B cell (primary cell): ENCODE measurements around the gene BUD31. TPM values are rescaled to one million over a fixed set of nuclear protein-coding genes. Genes with fewer than 3 reads are reported as not detected.

Experiments
- ATAC-seq: fragments of 200-7000 bp; cut with Tn5 transposase; one replicate; pipeline ENCODE4 v1.10.0; 2021; ENCODE audit warnings: low read depth, mild to moderate bottlenecking, moderate number of reproducible peaks, moderate library complexity
- CTCF ChIA-PET: fragments of 350-600 bp; sonication (Branson Sonifier 250); formaldehyde crosslinking; loops from one replicate; lab custom pipeline; 2021; ENCODE audit warnings: antibody characterized with exemption, inconsistent platforms; lab: Charles Lee
- POLR2A ChIA-PET: fragments of 350-600 bp; sonication (Branson Sonifier 250); formaldehyde crosslinking; loops from one replicate; lab custom pipeline; 2021; ENCODE audit warnings: antibody characterized with exemption; lab: Charles Lee
- DNase-seq: peaks from one replicate; pipeline ENCODE4 v3.0.0; 2013
- H2AFZ ChIP-seq: 2 replicates; pipeline ENCODE4 v1.6.1; 2012; ENCODE audit warnings: mild to moderate bottlenecking, low read depth, low read length; ENCODE audit not compliant: insufficient read depth, poor library complexity, severe bottlenecking
- H3K27ac ChIP-seq, 2 donors: 1 replicate in 1 of 2; 2 replicates in 1 of 2; pipeline ENCODE4 v1.5.1; 2012 to 2013; ENCODE audit warnings: low read length in 2 of 2, mild to moderate bottlenecking in 2 of 2, moderate library complexity in 1 of 2
- H3K27me3 ChIP-seq, 4 experiments: fragments of 200-600 bp in 1 of 4; sonication (generic) in 1 of 4; replicated peaks in 1 of 4; 1 replicate in 2 of 4; 2 replicates in 2 of 4; pipeline versions ENCODE4 v1.6.1 to v1.7.0; 2013 to 2016; ENCODE audit warnings: low read length in 3 of 4, mild to moderate bottlenecking in 2 of 4, mixed read lengths in 1 of 4, moderate library complexity in 1 of 4; ENCODE audit not compliant: insufficient read depth in 4 of 4, control insufficient read depth in 3 of 4; ENCODE audit errors: control extremely low read depth in 1 of 4
- H3K36me3 ChIP-seq, 2 experiments: replicated peaks in 1 of 2; 1 replicate in 1 of 2; 2 replicates in 1 of 2; pipeline versions ENCODE4 v1.6.1 to v1.7.1; 2013; ENCODE audit warnings: low read length in 1 of 2; ENCODE audit not compliant: insufficient read depth in 2 of 2, control insufficient read depth in 1 of 2; ENCODE audit errors: control extremely low read depth in 1 of 2, extremely low read depth in 1 of 2
- H3K4me1 ChIP-seq, 2 donors: fragments of 200-600 bp in 1 of 2; sonication (generic) in 1 of 2; 1 replicate in 1 of 2; 2 replicates in 1 of 2; pipeline versions ENCODE4 v1.5.1 to v1.6.1; 2013 to 2017; ENCODE audit warnings: low read length in 2 of 2; ENCODE audit not compliant: control insufficient read depth in 2 of 2, insufficient read depth in 2 of 2
- H3K4me2 ChIP-seq: replicated peaks from 2 replicates; pipeline ENCODE3; 2012; ENCODE audit warnings: mild to moderate bottlenecking, low read depth, low read length; ENCODE audit not compliant: poor library complexity, severe bottlenecking
- H3K4me3 ChIP-seq, 5 experiments: fragments of 200-600 bp in 1 of 5; sonication (generic) in 1 of 5; 1 replicate in 3 of 5; 2 replicates in 2 of 5; pipeline versions ENCODE4 v1.5.1 to v1.7.0; 2011 to 2016; ENCODE audit warnings: low read length in 4 of 5, mild to moderate bottlenecking in 4 of 5, low read depth in 2 of 5, control low read depth in 1 of 5, moderate library complexity in 1 of 5; ENCODE audit not compliant: insufficient read depth in 1 of 5; ENCODE audit errors: control extremely low read depth in 1 of 5, extremely low read depth in 1 of 5
- H3K79me2 ChIP-seq: fragments of 200-600 bp; sonication (generic); one replicate; pipeline ENCODE4 v1.6.0; 2016; ENCODE audit warnings: low read length; ENCODE audit not compliant: control insufficient read depth, insufficient read depth
- H3K9ac ChIP-seq: fragments of 200-600 bp; sonication (generic); 2 replicates; pipeline ENCODE4 v1.6.1; 2017; ENCODE audit warnings: mild to moderate bottlenecking, low read length, moderate library complexity
- H3K9me3 ChIP-seq, 3 donors: one replicate each; pipeline versions ENCODE4 v1.6.1 to v1.7.1; 2013; ENCODE audit warnings: low read length in 2 of 3; ENCODE audit not compliant: control insufficient read depth in 2 of 3, insufficient read depth in 1 of 3; ENCODE audit errors: control extremely low read depth in 1 of 3
- H4K20me1 ChIP-seq: 2 replicates; pipeline ENCODE4 v1.6.0; 2012; ENCODE audit warnings: mild to moderate bottlenecking, low read length; ENCODE audit not compliant: insufficient read depth, control insufficient read depth, poor library complexity, severe bottlenecking
- H3K27ac Mint-ChIP-seq: one replicate; pipeline ENCODE4 v1.8.0; 2021; ENCODE audit warnings: mixed read lengths
- H3K27me3 Mint-ChIP-seq: one replicate; pipeline ENCODE4 v1.8.0; 2021; ENCODE audit warnings: mixed read lengths
- H3K4me1 Mint-ChIP-seq: one replicate; pipeline ENCODE4 v1.8.0; 2021; ENCODE audit warnings: mixed read lengths
- H3K4me3 Mint-ChIP-seq: one replicate; pipeline ENCODE4 v1.8.0; 2021; ENCODE audit warnings: mixed read lengths
- H3K9me3 Mint-ChIP-seq: one replicate; pipeline ENCODE4 v1.8.0; 2022; ENCODE audit warnings: mixed read lengths; ENCODE audit not compliant: insufficient read depth
- CTCF ChIP-seq: fragments of 200-600 bp; IDR thresholded peaks from one replicate; pipeline ENCODE4 v1.8.0; 2022; ENCODE audit warnings: antibody characterized with exemption, mild to moderate bottlenecking
- EZH2 ChIP-seq: IDR thresholded peaks from 2 replicates; pipeline ENCODE4 v1.6.1; 2012; ENCODE audit warnings: borderline replicate concordance, low read depth, mild to moderate bottlenecking, moderate library complexity, low read length; ENCODE audit not compliant: insufficient read depth, poor library complexity, severe bottlenecking
- WGBS: methylation state at CpG from one replicate; pipeline ENCODE4 v1.1.5; 2013; ENCODE audit warnings: missing lambda C conversion rate; ENCODE audit not compliant: insufficient coverage; 5-methylcytosine and 5-hydroxymethylcytosine counted together
- intact Hi-C: fragments of 100-400 bp; cut with micrococcal nuclease; formaldehyde crosslinking; loops from one replicate; pipeline ENCODE4 v1.10.0; 2022
- polyA plus RNA-seq: library from polyadenylated mRNA; depleted of rRNA; stranded (reverse); fragments of >200 nt; gene quantifications from 2 replicates; pipeline ENCODE4 v1.2.3, GENCODE V29; 2012
- total RNA-seq, 2 donors: library from RNA; stranded (reverse); fragments of 120-200 nt in 1 of 2; gene quantifications; 1 replicate in 1 of 2; 2 replicates in 1 of 2; pipeline versions ENCODE4 v1.2.3 to v1.2.4, GENCODE V29; 2013 to 2022

The BUD31 gene
- total and polyA plus RNA-seq, 2 donors (not counting 1 experiment from before 2014, with no cell fraction given): 57.8 to 69.4 TPM

- Histone ChIP-seq H3K79me2 (peaks cover 58% of the 10 kb centered on the region), H3K9me3 (no peaks in the 10 kb centered on the region), H2AFZ (no peak overlapping the region), H3K4me2 (no peak overlapping the region), H3K27ac (peak overlapping the region in 1 of 2 donors; percentile 30), H3K4me1 (peaks cover 12 to 20% of the 10 kb centered on the region in 2 donors), H3K4me3 (no peak overlapping the region), H3K9ac (no peak overlapping the region), H3K36me3 (peaks cover 0 to 78% of the 10 kb centered on the region in 2 experiments), H3K27me3 (no peaks in the 10 kb centered on the region), H4K20me1 (peaks cover 85% of the 10 kb centered on the region)
- H3K4me3 Mint-ChIP-seq: peak overlapping the region; percentile 19
- peaks cover 22% of the 10 kb centered on the region for H3K4me1 Mint-ChIP-seq
- no peaks in the 10 kb centered on the region for H3K27me3 Mint-ChIP-seq
- TF ChIP-seq CTCF: no peak
- no peak for TF ChIP-seq EZH2
- WGBS: 95% methylated on average over 14 of the region's 23 CpGs
- no peak for DNase-seq
- POLR2A ChIA-PET: no interaction called here
- ATAC-seq: no peak
- CTCF ChIA-PET: interaction anchor here (2.2 to 3.8 kb wide), 2 partner anchors 17 to 26 kb away, joined by 8 to 20 read pairs; partner anchors contain the start of genes BUD31 and PDAP1
- intact Hi-C loops: no loop called here
- no peaks in the 10 kb centered on the region for H3K9me3 Mint-ChIP-seq
- H3K27ac Mint-ChIP-seq: peak overlapping the region; percentile 15
These were observed 17.7 kb upstream of the BUD31 start for GRCh38 chr7:99390941-99391602.

- no peak overlapping the region for H2AFZ ChIP-seq
- no peaks in the 10 kb centered on the region for H3K27me3 Mint-ChIP-seq
- intact Hi-C loops: no loop called here
- H3K4me3 ChIP-seq: peak overlapping the region in 1 of 5 experiments; percentile 50
- H3K36me3 ChIP-seq: peaks cover 0 to 75% of the 10 kb centered on the region in 2 experiments
- peaks cover 49% of the 10 kb centered on the region for H3K79me2 ChIP-seq
- CTCF ChIA-PET: interaction anchor here (1.0 to 3.8 kb wide), 4 partner anchors 15 to 27 kb away, joined by 3 to 20 read pairs (median 8); partner anchors contain the start of genes ARPC1B, BUD31 and PDAP1
- ATAC-seq (no peak), DNase-seq (no peak)
- peaks cover 22% of the 10 kb centered on the region for H3K4me1 Mint-ChIP-seq
- POLR2A ChIA-PET: interaction anchor here (1.5 to 2.1 kb wide), 4 partner anchors 11 to 112 kb away, joined by 4 to 12 read pairs (median 6); partner anchors contain the start of genes BUD31, PDAP1 and ZKSCAN5
- TF ChIP-seq EZH2 (no peak), CTCF (no peak)
- H3K27ac ChIP-seq: peak overlapping the region; percentile 26 to 65
- WGBS: 70% methylated on average over 8 of the region's 8 CpGs
- H3K27ac Mint-ChIP-seq: peak overlapping the region; percentile 59
- no peaks in the 10 kb centered on the region for H3K9me3 ChIP-seq
- no peaks in the 10 kb centered on the region for H3K27me3 ChIP-seq
- no peaks in the 10 kb centered on the region for H3K9me3 Mint-ChIP-seq
- peak overlapping the region; percentile 93 for H3K4me2 ChIP-seq
- no peak overlapping the region for H3K9ac ChIP-seq
- H4K20me1 ChIP-seq: peaks cover 85% of the 10 kb centered on the region
- H3K4me3 Mint-ChIP-seq: peak overlapping the region; percentile 39
- peaks cover 12 to 20% of the 10 kb centered on the region in 2 donors for H3K4me1 ChIP-seq
These were observed 16.7 kb upstream of the BUD31 start for GRCh38 chr7:99392046-99392445.
